ENCODE measurements around the gene SNX25. TPM values are rescaled to one million over a fixed set of nuclear protein-coding genes. Genes with fewer than 3 reads are reported as not detected.
"Not testable (repeated sequence)": the region's sequence is repeated elsewhere in the genome, so short reads cannot be mapped to it uniquely, and the experiment has no call there.

Gene SNX25
- total and polyA plus RNA-seq, 3 donors from 2014 or later, result 20.2 to 50.5 (median 45.0) TPM

DNA sequence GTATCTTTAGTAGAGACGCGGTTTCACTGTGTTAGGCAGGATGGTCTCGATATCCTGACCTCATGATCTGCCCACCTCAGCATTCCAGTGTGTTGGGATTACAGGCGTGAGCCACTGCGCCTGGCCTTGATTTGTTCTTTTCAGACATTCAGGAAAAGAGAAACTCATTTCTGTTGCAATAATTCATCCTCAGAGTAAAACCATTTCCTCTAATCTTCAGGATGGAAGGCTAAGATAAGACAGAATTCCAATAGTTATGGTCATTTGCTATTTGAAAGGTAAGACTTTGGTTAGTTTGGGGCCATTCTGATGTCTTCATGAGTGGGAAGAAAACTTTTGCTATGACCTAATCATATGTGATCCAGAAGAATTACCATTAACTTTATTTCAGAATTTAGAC lies 103.3 kb downstream of the SNX25 start:
- Histone ChIP-seq H3K4me3 (no peak overlapping the region), H3K27me3 (no peaks in the 10 kb centered on the region), H3K36me3 (ENCODE audit: low read depth, missing control alignments) (no peaks in the 10 kb centered on the region), H3K27ac (no peak overlapping the region), H3K4me1 (no peaks in the 10 kb centered on the region), H3K9me3 (no peaks in the 10 kb centered on the region)
- no peak for DNase-seq
- WGBS, 2 donors, result 94 to 100% methylated on average over 5 of the region's 5 CpGs
- TF ChIP-seq, protein P1, sequence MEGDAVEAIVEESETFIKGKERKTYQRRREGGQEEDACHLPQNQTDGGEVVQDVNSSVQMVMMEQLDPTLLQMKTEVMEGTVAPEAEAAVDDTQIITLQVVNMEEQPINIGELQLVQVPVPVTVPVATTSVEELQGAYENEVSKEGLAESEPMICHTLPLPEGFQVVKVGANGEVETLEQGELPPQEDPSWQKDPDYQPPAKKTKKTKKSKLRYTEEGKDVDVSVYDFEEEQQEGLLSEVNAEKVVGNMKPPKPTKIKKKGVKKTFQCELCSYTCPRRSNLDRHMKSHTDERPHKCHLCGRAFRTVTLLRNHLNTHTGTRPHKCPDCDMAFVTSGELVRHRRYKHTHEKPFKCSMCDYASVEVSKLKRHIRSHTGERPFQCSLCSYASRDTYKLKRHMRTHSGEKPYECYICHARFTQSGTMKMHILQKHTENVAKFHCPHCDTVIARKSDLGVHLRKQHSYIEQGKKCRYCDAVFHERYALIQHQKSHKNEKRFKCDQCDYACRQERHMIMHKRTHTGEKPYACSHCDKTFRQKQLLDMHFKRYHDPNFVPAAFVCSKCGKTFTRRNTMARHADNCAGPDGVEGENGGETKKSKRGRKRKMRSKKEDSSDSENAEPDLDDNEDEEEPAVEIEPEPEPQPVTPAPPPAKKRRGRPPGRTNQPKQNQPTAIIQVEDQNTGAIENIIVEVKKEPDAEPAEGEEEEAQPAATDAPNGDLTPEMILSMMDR (IDR thresholded peaks at IDR 0.05), result no peak
- no peak for TF ChIP-seq POLR2A (IDR thresholded peaks at IDR 0.05)
- intact Hi-C loops (cut with DNase I; ENCODE audit: low total_unique reads), result no loop called here

GRCh38 chr4:185317462-185317861 lies 108.1 kb downstream of the SNX25 start:
- intact Hi-C loops (cut with DNase I; ENCODE audit: low total_unique reads); H3K36me3 ChIP-seq (ENCODE audit: low read depth, missing control alignments); DNase-seq; H3K4me3 ChIP-seq; H3K4me1 ChIP-seq; H3K27ac ChIP-seq; H3K27me3 ChIP-seq; H3K9me3 ChIP-seq: not testable (repeated sequence)
- 70 to 81% methylated on average over 3 of the region's 3 CpGs for WGBS, 2 donors

DNA sequence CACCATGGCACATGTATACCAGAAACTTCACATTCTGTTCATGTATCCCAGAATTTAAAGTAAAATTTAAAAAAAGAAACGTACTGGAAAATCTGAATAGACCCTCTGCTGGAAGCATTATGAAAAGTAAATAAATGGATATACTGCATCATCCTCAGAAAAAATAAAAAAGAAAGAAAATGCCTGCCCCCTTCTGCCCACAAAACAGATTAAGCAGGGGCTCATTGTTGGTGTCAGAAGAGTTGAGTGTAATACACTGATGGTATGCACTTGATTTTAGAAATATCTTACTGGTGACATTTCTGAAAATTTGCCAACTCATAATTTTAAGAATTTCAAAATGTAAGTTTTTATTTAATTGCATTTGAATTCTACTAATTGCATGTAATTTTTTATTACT lies 108.5 kb downstream of the SNX25 start:
- WGBS, 2 donors, result 64 to 68% methylated on average over 1 of the region's 1 CpG
- no peaks in the 10 kb centered on the region for H3K36me3 ChIP-seq (ENCODE audit: low read depth, missing control alignments)
- no peak for TF ChIP-seq POLR2A (IDR thresholded peaks at IDR 0.05)
- TF ChIP-seq, protein P1 (IDR thresholded peaks at IDR 0.05), result no peak
- H3K9me3 ChIP-seq, result no peaks in the 10 kb centered on the region
- intact Hi-C loops (cut with DNase I; ENCODE audit: low total_unique reads), result no loop called here
- H3K27ac ChIP-seq, result no peak overlapping the region
- DNase-seq, result no peak
- no peaks in the 10 kb centered on the region for H3K27me3 ChIP-seq
- H3K4me1 ChIP-seq, result no peaks in the 10 kb centered on the region
- no peak overlapping the region for H3K4me3 ChIP-seq

GRCh38 chr4:185318679-185319078 lies 109.3 kb downstream of the SNX25 start:
- no peaks in the 10 kb centered on the region for H3K9me3 ChIP-seq
- no peaks in the 10 kb centered on the region for H3K36me3 ChIP-seq (ENCODE audit: low read depth, missing control alignments)
- TF ChIP-seq POLR2A (IDR thresholded peaks at IDR 0.05), result no peak
- TF ChIP-seq, protein P1 (IDR thresholded peaks at IDR 0.05), result no peak
- H3K27me3 ChIP-seq, result no peaks in the 10 kb centered on the region
- no peak overlapping the region for H3K27ac ChIP-seq
- H3K4me1 ChIP-seq, result no peaks in the 10 kb centered on the region
- H3K4me3 ChIP-seq, result no peak overlapping the region
- intact Hi-C loops (cut with DNase I; ENCODE audit: low total_unique reads), result no loop called here
- no peak for DNase-seq
- 31 to 58% methylated on average over 2 of the region's 2 CpGs for WGBS, 2 donors

DNA sequence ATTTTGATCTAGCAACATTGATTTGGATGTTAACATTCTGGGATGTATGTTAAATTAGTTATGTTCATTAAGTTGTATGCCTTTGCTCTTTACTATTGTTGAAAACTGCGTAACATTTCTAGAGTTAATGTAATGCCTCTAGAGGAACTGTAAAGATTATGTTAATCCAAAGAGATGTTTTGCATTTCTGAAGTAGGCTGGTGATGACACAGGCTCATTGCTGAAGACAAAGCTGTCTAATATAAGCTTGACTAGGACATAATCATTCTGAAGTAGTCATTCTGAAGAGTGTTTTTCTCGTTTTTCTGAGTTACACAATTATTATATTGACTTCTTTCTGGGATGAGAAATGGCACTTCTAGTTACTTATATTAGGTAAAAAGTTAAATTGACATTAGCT lies 113.4 kb downstream of the SNX25 start:
- H3K27ac ChIP-seq, result no peak overlapping the region

More for the DNA sequence above, 113.4 kb downstream of the SNX25 start:
- Histone ChIP-seq H3K9me3 (no peaks in the 10 kb centered on the region), H3K4me1 (no peaks in the 10 kb centered on the region), H3K36me3 (ENCODE audit: low read depth, missing control alignments) (no peaks in the 10 kb centered on the region), H3K4me3 (no peak overlapping the region), H3K27me3 (no peaks in the 10 kb centered on the region)
- intact Hi-C loops (cut with DNase I; ENCODE audit: low total_unique reads), result no loop called here
- 91% methylated on average over 2 of the region's 2 CpGs for WGBS, 2 donors
- TF ChIP-seq POLR2A (IDR thresholded peaks at IDR 0.05), result no peak
- TF ChIP-seq, protein P1 (IDR thresholded peaks at IDR 0.05), result no peak
- DNase-seq, result no peak
